Trophoblast cell (in vitro differentiated cells and primary cell): Measurements from ENCODE around the gene CHAMP1.

Experiments used
- DNase-seq, 2 donors: peaks; one replicate each; pipeline ENCODE4 v3.0.0-alpha.2; 2016
- H2AFZ ChIP-seq: 2 replicates; pipeline ENCODE4 v1.6.1; 2013; ENCODE audit warnings: low read length, moderate library complexity, mild to moderate bottlenecking; ENCODE audit not compliant: insufficient read depth, poor library complexity
- H2AK5ac ChIP-seq: 2 replicates; pipeline ENCODE4 v1.6.1; 2013; ENCODE audit warnings: mild to moderate bottlenecking, low read length
- H2BK120ac ChIP-seq: 2 replicates; pipeline ENCODE4 v1.6.1; 2013; ENCODE audit warnings: low read length, mild to moderate bottlenecking, moderate library complexity; ENCODE audit not compliant: insufficient read depth, poor library complexity
- H2BK12ac ChIP-seq: 2 replicates; pipeline ENCODE4 v1.6.1; 2013; ENCODE audit warnings: mild to moderate bottlenecking, low read length, moderate library complexity
- H2BK5ac ChIP-seq: 2 replicates; pipeline ENCODE4 v1.6.1; 2013; ENCODE audit warnings: low read length, low read depth, moderate library complexity, mild to moderate bottlenecking; ENCODE audit not compliant: poor library complexity
- H3K14ac ChIP-seq: 2 replicates; pipeline ENCODE4 v1.6.1; 2013; ENCODE audit warnings: mild to moderate bottlenecking, low read length
- H3K18ac ChIP-seq: 2 replicates; pipeline ENCODE4 v1.6.1; 2013; ENCODE audit warnings: mild to moderate bottlenecking, low read length
- H3K23ac ChIP-seq: 2 replicates; pipeline ENCODE4 v1.6.1; 2013; ENCODE audit warnings: low read length
- H3K27ac ChIP-seq: 2 replicates; pipeline ENCODE4 v1.5.1; 2013; ENCODE audit warnings: low read depth, mild to moderate bottlenecking, inconsistent platforms, low read length, moderate library complexity
- H3K27me3 ChIP-seq: 2 replicates; pipeline ENCODE4 v1.6.1; 2013; ENCODE audit warnings: inconsistent platforms, mild to moderate bottlenecking, low read length, moderate library complexity; ENCODE audit not compliant: insufficient read depth
- H3K36me3 ChIP-seq, 2 experiments: 1 replicate in 1 of 2; 2 replicates in 1 of 2; pipeline ENCODE4 v1.6.1; 2013; ENCODE audit warnings: low read length in 2 of 2, mild to moderate bottlenecking in 2 of 2, moderate library complexity in 1 of 2; ENCODE audit not compliant: insufficient read depth in 2 of 2, control insufficient read depth in 1 of 2
- H3K4ac ChIP-seq: 2 replicates; pipeline ENCODE4 v1.6.1; 2013; ENCODE audit warnings: low read depth, mild to moderate bottlenecking, low read length, moderate library complexity
- H3K4me1 ChIP-seq, 2 experiments: 1 replicate in 1 of 2; 2 replicates in 1 of 2; pipeline ENCODE4 v1.6.1; 2013; ENCODE audit warnings: low read length in 2 of 2, mild to moderate bottlenecking in 2 of 2, moderate library complexity in 1 of 2; ENCODE audit not compliant: insufficient read depth in 2 of 2, control insufficient read depth in 1 of 2
- H3K4me2 ChIP-seq: 2 replicates; pipeline ENCODE4 v1.6.1; 2013; ENCODE audit warnings: inconsistent platforms, mild to moderate bottlenecking, low read length, moderate library complexity
- H3K4me3 ChIP-seq: 2 replicates; pipeline ENCODE4 v1.5.1; 2013; ENCODE audit warnings: mild to moderate bottlenecking, low read depth, low read length, inconsistent platforms
- H3K79me1 ChIP-seq: one replicate; pipeline ENCODE4 v1.6.1; 2013; ENCODE audit warnings: low read length
- H3K79me2 ChIP-seq: 2 replicates; pipeline ENCODE4 v1.6.1; 2013; ENCODE audit warnings: low read length, mild to moderate bottlenecking; ENCODE audit not compliant: control insufficient read depth, insufficient read depth, poor library complexity
- H3K9ac ChIP-seq: 2 replicates; pipeline ENCODE4 v1.6.1; 2013; ENCODE audit warnings: mild to moderate bottlenecking, low read length
- H3K9me3 ChIP-seq: 2 replicates; pipeline ENCODE4 v1.6.1; 2013; ENCODE audit warnings: low read depth, mild to moderate bottlenecking, control low read depth, inconsistent platforms, low read length; ENCODE audit not compliant: insufficient read depth
- H4K12ac ChIP-seq: 2 replicates; pipeline ENCODE4 v1.6.1; 2013; ENCODE audit warnings: low read depth, mild to moderate bottlenecking, low read length, moderate library complexity
- H4K8ac ChIP-seq: 2 replicates; pipeline ENCODE4 v1.6.1; 2013; ENCODE audit warnings: low read depth, mild to moderate bottlenecking, low read length, moderate library complexity
- H4K91ac ChIP-seq: one replicate; pipeline ENCODE4 v1.6.1; 2013; ENCODE audit warnings: low read depth, mild to moderate bottlenecking, low read length, moderate library complexity
- WGBS: extraction: QIAGEN DNeasy Blood & Tissue Kit; methylation state at CpG from one replicate; pipeline ENCODE4 v1.1.7; 2013; ENCODE audit warnings: missing lambda C conversion rate; ENCODE audit not compliant: insufficient read length, insufficient coverage; ENCODE audit errors: extremely low coverage; 5-methylcytosine and 5-hydroxymethylcytosine counted together

CHAMP1 gene

DNA sequence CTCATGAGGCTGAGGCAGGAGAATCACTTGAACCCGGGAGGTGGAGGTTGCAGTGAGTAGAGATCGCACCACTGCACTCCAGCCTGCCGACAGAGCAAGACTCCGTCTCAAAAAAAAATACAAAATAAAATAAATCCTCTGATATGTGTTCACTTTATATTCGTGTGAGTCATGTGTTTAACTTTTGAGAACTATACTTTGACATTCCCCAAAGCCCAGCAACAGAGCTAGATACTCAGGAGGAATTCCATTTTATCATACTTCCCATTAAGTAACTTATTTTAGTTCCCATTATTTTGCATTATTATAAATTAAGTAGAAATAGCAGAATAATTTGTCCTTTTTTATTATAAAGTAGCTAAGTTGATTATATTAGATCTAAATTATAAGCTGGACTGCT lies 3.3 kb upstream of the CHAMP1 start:
- Histone ChIP-seq H4K8ac (no peak overlapping the region), H3K23ac (no peak overlapping the region), H3K14ac (no peak overlapping the region), H3K79me1 (peaks cover 8% of the 10 kb centered on the region), H3K36me3 (peaks cover 5 to 8% of the 10 kb centered on the region in 2 experiments), H2BK5ac (no peak overlapping the region), H2AK5ac (no peak overlapping the region), H4K12ac (no peak overlapping the region), H3K27ac (no peak overlapping the region), H3K4me3 (no peak overlapping the region), H3K9ac (no peak overlapping the region), H3K4ac (no peak overlapping the region), H3K4me1 (peaks cover 0 to 3% of the 10 kb centered on the region in 2 experiments), H2BK12ac (no peak overlapping the region), H3K4me2 (no peak overlapping the region), H3K18ac (no peak overlapping the region), H2AFZ (no peak overlapping the region), H2BK120ac (no peak overlapping the region), H3K27me3 (no peaks in the 10 kb centered on the region), H3K79me2 (peaks cover 6% of the 10 kb centered on the region), H3K9me3 (peaks cover 1% of the 10 kb centered on the region), H4K91ac (no peak overlapping the region)
- no CpG with 5 or more reads among the region's 5 CpGs for WGBS
- DNase-seq: no peak

GRCh38 chr13:114311387-114311786 lies 2.9 kb upstream of the CHAMP1 start:
- no peak for DNase-seq

GRCh38 chr13:114311908-114312307 lies 2.4 kb upstream of the CHAMP1 start:
- no CpG with 5 or more reads among the region's 2 CpGs for WGBS
- no peak overlapping the region for H3K14ac ChIP-seq

More at GRCh38 chr13:114311387-114311786, 2.9 kb upstream of the CHAMP1 start:
- no peaks in the 10 kb centered on the region for H3K27me3 ChIP-seq
- H3K4ac ChIP-seq: no peak overlapping the region
- H3K9me3 ChIP-seq: peaks cover 1% of the 10 kb centered on the region
- no peak overlapping the region for H3K27ac ChIP-seq
- no peak overlapping the region for H4K91ac ChIP-seq
- no peak overlapping the region for H2BK120ac ChIP-seq
- peaks cover 6% of the 10 kb centered on the region for H3K79me2 ChIP-seq
- H4K12ac ChIP-seq: no peak overlapping the region
- peaks cover 3 to 6% of the 10 kb centered on the region in 2 experiments for H3K36me3 ChIP-seq
- no peak overlapping the region for H3K18ac ChIP-seq
- no peak overlapping the region for H3K9ac ChIP-seq
- H3K4me3 ChIP-seq: no peak overlapping the region
- H3K79me1 ChIP-seq: peaks cover 8% of the 10 kb centered on the region
- no peak overlapping the region for H3K23ac ChIP-seq
- H3K4me1 ChIP-seq: peaks cover 0 to 3% of the 10 kb centered on the region in 2 experiments
- no peak overlapping the region for H2BK5ac ChIP-seq
- H4K8ac ChIP-seq: no peak overlapping the region
- H2AK5ac ChIP-seq: no peak overlapping the region
- H2AFZ ChIP-seq: no peak overlapping the region
- no peak overlapping the region for H3K14ac ChIP-seq
- H3K4me2 ChIP-seq: no peak overlapping the region
- no peak overlapping the region for H2BK12ac ChIP-seq

DNA sequence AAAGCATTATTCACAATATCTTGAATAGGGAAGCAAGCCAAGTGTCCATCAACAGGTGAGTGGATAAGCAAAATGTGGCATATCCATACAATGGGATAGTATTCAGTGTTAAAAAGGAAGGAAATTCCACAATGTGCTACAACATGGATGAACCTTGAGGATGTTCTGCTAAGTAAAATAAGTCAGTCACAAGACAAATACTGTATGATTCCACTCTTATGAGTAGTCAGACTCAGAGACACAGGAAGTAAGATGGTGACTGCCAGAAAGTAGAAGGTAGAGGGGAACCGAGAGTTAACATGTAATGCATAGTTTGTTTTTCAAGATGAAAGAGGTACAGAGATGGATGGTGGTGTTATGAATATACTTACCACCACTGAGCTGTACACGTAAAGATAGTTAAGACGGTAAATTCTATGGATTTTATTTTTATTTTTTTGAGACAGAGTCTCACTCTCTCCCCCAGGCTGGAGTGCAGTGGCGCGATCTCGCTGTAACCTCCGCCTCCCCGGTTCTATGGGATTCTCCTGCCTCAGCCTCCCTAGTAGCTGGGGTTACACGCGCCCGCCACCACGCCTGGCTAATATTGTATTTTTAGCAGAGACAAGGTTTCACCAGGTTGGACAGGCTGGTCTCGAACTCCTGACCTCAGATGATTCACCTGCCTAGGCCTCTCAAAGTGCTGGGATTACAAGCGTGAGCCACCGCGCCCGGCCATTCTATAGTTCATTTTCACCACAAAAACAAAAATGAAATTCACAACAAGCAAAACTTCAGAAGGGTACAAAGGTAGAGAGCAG lies 1.0 kb upstream of the CHAMP1 start:
- peak overlapping the region; percentile 76 for H4K8ac ChIP-seq
- no peak overlapping the region for H3K4me3 ChIP-seq
- no peak overlapping the region for H2BK5ac ChIP-seq
- no peak overlapping the region for H3K23ac ChIP-seq
- peaks cover 0 to 3% of the 10 kb centered on the region in 2 experiments for H3K4me1 ChIP-seq
- H3K9ac ChIP-seq: no peak overlapping the region
- no peak overlapping the region for H2BK120ac ChIP-seq
- peaks cover 1% of the 10 kb centered on the region for H3K9me3 ChIP-seq
- no peak overlapping the region for H3K14ac ChIP-seq
- peak overlapping the region; percentile 82 for H3K4me2 ChIP-seq
- peak overlapping the region; percentile 35 for H4K91ac ChIP-seq
- H2BK12ac ChIP-seq: no peak overlapping the region
- H3K79me1 ChIP-seq: peaks cover 8% of the 10 kb centered on the region
- no peak for DNase-seq
- H3K27me3 ChIP-seq: no peaks in the 10 kb centered on the region
- H4K12ac ChIP-seq: peak overlapping the region; percentile 83
- H3K27ac ChIP-seq: no peak overlapping the region
- no peak overlapping the region for H3K18ac ChIP-seq
- H3K36me3 ChIP-seq: peaks cover 0 to under 1% of the 10 kb centered on the region in 2 experiments
- no peak overlapping the region for H2AK5ac ChIP-seq
- peaks cover 9% of the 10 kb centered on the region for H3K79me2 ChIP-seq
- H2AFZ ChIP-seq: peak overlapping the region; percentile 87
- no peak overlapping the region for H3K4ac ChIP-seq
- no CpG with 5 or more reads among the region's 17 CpGs for WGBS

More at GRCh38 chr13:114311908-114312307, 2.4 kb upstream of the CHAMP1 start:
- Histone ChIP-seq H3K27me3 (no peaks in the 10 kb centered on the region), H3K9ac (no peak overlapping the region), H3K9me3 (peaks cover 1% of the 10 kb centered on the region), H2BK120ac (no peak overlapping the region), H3K4ac (no peak overlapping the region), H3K27ac (no peak overlapping the region), H3K4me3 (no peak overlapping the region), H2BK12ac (no peak overlapping the region), H3K79me2 (peaks cover 6% of the 10 kb centered on the region), H3K18ac (no peak overlapping the region), H3K23ac (no peak overlapping the region), H4K91ac (no peak overlapping the region), H3K4me2 (no peak overlapping the region), H3K36me3 (peaks cover under 1% of the 10 kb centered on the region in 2 experiments), H2AFZ (no peak overlapping the region), H3K79me1 (peaks cover 8% of the 10 kb centered on the region), H2BK5ac (no peak overlapping the region), H4K12ac (no peak overlapping the region), H2AK5ac (no peak overlapping the region), H4K8ac (no peak overlapping the region), H3K4me1 (peaks cover 0 to 3% of the 10 kb centered on the region in 2 experiments)
- no peak for DNase-seq
